SK-N-MC (cell line): ENCODE measurements around the gene VCY1B.
"Not testable (repeated sequence)": the region's sequence is repeated elsewhere in the genome, so short reads cannot be mapped to it uniquely, and the experiment has no call there.

Source experiments
- DNase-seq: peaks from one replicate; pipeline ENCODE4 v3.0.0-alpha.2; 2011; ENCODE audit warnings: low read depth, low spot score
- H3K27ac ChIP-seq: fragments of 200-600 bp; sonication (generic); 2 replicates; pipeline ENCODE4 v1.5.1; 2016; ENCODE audit warnings: mixed run types
- H3K36me3 ChIP-seq: fragments of 200-600 bp; sonication (generic); 2 replicates; pipeline ENCODE4 v1.6.1; 2017; ENCODE audit warnings: antibody characterized with exemption, low read length, mixed read lengths; ENCODE audit not compliant: insufficient read depth
- H3K4me3 ChIP-seq: fragments of 200-600 bp; sonication (generic); 2 replicates; pipeline ENCODE4 v1.5.1; 2016
- H3K9ac ChIP-seq: fragments of 200-600 bp; sonication (generic); 2 replicates; pipeline ENCODE4 v1.8.0; 2017; ENCODE audit warnings: mixed run types, mixed read lengths; ENCODE audit not compliant: insufficient read length
- H3K9me3 ChIP-seq: fragments of 200-600 bp; sonication (generic); 2 replicates; pipeline ENCODE4 v1.6.1; 2017; ENCODE audit warnings: low read depth, mild to moderate bottlenecking, antibody characterized with exemption, low read length, moderate library complexity, mixed read lengths
- FOXP2 ChIP-seq: optimal IDR thresholded peaks from 2 replicates; pipeline ENCODE3; 2011; ENCODE audit warnings: mild to moderate bottlenecking, moderate library complexity; ENCODE audit not compliant: insufficient read depth; ENCODE audit errors: extremely low read length, control extremely low read depth

Gene VCY1B

GRCh38 chrY:14055927-14056326 is at the start of gene VCY1B:
TSS of gene VCY1B (plus strand) at chrY:14056227. CDS start at chrY:14056290, 63 bp downstream.
- H3K9me3 ChIP-seq, H3K9ac ChIP-seq, DNase-seq, H3K4me3 ChIP-seq, H3K27ac ChIP-seq, H3K36me3 ChIP-seq: not testable (repeated sequence)

GRCh38 chrY:14011916-14012315 is 44.1 kb upstream of the VCY1B start:
- H3K36me3 ChIP-seq, H3K9ac ChIP-seq, H3K4me3 ChIP-seq, H3K27ac ChIP-seq, H3K9me3 ChIP-seq, DNase-seq: not testable (repeated sequence)

- not testable (repeated sequence) for DNase-seq, H3K27ac ChIP-seq, H3K4me3 ChIP-seq, H3K9me3 ChIP-seq, H3K9ac ChIP-seq, H3K36me3 ChIP-seq
Observed at GRCh38 chrY:14030395-14030794, 25.6 kb upstream of the VCY1B start.

GRCh38 chrY:14085877-14086276 is 29.9 kb downstream of the VCY1B start:
- no peak for DNase-seq
- no peak overlapping the region for H3K4me3 ChIP-seq
- no peak overlapping the region for H3K9ac ChIP-seq
- H3K9me3 ChIP-seq: no peaks in the 10 kb centered on the region
- no peaks in the 10 kb centered on the region for H3K36me3 ChIP-seq
- no peak for TF ChIP-seq FOXP2
- H3K27ac ChIP-seq: no peak overlapping the region
